ENCODE measurements around the gene THRAP3.

THRAP3 gene

DNA sequence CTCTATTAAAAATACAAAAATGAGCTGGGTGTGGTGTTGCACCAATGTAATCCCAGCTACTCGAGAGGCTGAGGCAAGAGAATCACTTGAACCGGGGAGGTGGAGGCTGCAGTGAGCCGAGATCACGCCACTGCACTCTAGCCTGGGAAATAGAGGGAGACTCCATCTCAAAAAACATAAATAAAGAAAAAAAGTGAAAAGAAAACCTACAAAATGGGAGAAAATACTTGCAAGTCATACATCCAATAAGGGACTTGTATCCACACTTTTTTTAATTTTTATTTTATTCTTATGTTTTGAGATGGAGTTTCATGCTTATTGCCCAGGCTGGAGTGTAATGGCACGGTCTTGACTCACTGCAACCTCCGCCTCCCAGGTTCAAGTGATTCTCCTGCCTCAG, 52.4 kb downstream of the THRAP3 start:
- H3K4me3 ChIP-seq (ENCODE audit: low read depth, low read length) = no peak overlapping the region
- no peak for DNase-seq (ENCODE audit: low read depth)
- TF ChIP-seq, protein P1, sequence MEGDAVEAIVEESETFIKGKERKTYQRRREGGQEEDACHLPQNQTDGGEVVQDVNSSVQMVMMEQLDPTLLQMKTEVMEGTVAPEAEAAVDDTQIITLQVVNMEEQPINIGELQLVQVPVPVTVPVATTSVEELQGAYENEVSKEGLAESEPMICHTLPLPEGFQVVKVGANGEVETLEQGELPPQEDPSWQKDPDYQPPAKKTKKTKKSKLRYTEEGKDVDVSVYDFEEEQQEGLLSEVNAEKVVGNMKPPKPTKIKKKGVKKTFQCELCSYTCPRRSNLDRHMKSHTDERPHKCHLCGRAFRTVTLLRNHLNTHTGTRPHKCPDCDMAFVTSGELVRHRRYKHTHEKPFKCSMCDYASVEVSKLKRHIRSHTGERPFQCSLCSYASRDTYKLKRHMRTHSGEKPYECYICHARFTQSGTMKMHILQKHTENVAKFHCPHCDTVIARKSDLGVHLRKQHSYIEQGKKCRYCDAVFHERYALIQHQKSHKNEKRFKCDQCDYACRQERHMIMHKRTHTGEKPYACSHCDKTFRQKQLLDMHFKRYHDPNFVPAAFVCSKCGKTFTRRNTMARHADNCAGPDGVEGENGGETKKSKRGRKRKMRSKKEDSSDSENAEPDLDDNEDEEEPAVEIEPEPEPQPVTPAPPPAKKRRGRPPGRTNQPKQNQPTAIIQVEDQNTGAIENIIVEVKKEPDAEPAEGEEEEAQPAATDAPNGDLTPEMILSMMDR (IDR thresholded peaks at IDR 0.05; ENCODE audit: control insufficient read depth, extremely low read depth, insufficient read depth) = no peak

DNA sequence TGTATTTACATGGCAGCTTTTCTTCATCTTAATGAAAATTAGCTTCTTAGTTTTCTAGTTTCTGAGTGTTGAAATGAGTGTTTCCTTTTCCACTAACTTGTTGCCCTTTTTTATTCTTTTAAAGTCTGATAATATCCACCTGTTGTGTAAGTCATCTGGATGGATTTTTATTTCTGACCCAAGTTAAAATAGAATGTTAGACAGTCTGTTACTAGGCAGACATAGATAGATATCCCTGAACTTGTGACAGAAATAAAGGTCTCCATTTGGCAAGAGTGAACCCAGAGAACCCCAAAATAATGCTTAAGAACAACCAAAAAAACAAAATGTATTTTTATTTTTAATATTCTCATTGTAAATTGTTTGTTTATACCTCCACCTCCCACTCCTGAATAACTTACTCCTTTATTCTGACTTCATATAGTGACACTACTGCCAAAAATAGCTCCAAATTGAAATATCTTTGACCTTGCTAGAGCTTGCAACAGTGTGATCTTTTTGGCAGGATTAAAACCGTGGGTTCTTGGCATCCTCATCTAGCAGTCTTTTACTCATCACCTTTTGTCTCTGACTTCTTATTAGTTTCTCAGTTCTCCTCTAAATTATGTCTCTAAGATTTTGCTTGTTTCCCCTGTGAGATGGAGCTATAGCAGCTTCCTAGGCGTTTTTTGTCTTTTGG, 55.0 kb downstream of the THRAP3 start:
- TF ChIP-seq, protein P1 (IDR thresholded peaks at IDR 0.05; ENCODE audit: control insufficient read depth, extremely low read depth, insufficient read depth) = no peak
- H3K4me3 ChIP-seq (ENCODE audit: low read depth, low read length) = no peak overlapping the region
- no peak for DNase-seq (ENCODE audit: low read depth)

DNA sequence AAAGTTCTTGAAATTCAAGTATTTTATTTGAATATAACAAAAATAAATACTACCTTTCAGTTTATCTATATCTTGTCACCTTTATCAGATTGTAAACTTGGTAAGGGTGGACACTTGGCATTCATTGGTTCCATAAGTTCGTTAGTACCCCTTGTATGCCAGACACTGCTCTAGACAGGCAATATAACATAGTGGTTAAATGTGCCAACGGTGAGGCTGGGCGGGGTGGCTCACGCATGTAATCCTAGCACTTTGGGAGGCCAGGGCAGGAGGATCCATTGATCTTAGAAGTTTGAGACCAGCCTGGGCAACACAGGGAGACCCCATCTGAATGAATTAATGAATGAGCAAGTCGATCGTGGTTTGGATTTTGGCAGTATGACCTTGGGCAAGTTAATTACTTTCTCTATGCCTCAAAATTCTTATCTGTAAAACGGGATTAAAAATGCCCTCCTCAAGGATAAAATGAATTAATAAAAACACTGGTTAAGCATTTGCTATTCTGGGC, 55.6 kb downstream of the THRAP3 start:
- TF ChIP-seq, protein P1 (IDR thresholded peaks at IDR 0.05; ENCODE audit: control insufficient read depth, extremely low read depth, insufficient read depth) = no peak
- no peak for DNase-seq (ENCODE audit: low read depth)
- no peak overlapping the region for H3K4me3 ChIP-seq (ENCODE audit: low read depth, low read length)

DNA sequence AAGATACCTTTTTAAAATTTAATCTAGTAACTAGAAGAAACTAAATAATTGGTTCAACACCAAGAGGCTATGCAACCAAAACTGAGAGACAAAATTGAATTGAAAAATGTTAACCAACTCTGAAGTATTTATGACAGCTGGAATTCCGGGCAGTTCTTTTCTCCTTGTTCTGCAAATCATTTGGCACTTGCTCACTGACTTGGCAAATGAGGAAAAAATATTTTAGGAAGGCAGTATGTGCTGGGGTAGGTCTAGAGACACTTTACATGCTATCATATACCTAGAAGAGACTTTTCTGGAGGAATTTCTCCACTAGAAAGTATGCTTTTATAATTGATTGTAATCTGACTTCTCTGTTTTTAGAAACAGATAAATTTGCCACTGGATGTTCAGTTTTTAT, 59.8 kb downstream of the THRAP3 start:
- no peak for DNase-seq (ENCODE audit: low read depth)
- H3K4me3 ChIP-seq (ENCODE audit: low read depth, low read length) = no peak overlapping the region
- TF ChIP-seq, protein P1 (IDR thresholded peaks at IDR 0.05; ENCODE audit: control insufficient read depth, extremely low read depth, insufficient read depth) = no peak

DNA sequence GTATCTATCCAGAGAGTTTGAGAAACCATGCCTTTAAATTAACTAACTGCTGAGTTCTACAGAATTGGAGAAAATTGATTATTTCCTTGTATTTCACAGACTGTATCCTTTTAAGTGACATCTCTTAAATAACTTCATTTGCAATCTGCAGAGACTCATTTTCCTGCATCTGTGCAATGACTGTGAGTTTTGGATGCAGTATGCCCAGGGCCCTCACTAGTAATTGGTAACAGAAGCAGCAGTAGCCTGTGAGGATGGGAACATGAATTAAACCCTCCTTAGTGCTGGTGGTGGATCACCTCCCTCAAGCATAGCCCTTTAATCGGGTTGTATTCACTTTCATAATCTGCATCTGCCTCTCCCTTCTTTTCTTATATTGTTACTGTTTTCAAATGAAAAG, 60.3 kb downstream of the THRAP3 start:
- TF ChIP-seq, protein P1 (IDR thresholded peaks at IDR 0.05; ENCODE audit: control insufficient read depth, extremely low read depth, insufficient read depth) = no peak
- no peak for DNase-seq (ENCODE audit: low read depth)
- no peak overlapping the region for H3K4me3 ChIP-seq (ENCODE audit: low read depth, low read length)

DNA sequence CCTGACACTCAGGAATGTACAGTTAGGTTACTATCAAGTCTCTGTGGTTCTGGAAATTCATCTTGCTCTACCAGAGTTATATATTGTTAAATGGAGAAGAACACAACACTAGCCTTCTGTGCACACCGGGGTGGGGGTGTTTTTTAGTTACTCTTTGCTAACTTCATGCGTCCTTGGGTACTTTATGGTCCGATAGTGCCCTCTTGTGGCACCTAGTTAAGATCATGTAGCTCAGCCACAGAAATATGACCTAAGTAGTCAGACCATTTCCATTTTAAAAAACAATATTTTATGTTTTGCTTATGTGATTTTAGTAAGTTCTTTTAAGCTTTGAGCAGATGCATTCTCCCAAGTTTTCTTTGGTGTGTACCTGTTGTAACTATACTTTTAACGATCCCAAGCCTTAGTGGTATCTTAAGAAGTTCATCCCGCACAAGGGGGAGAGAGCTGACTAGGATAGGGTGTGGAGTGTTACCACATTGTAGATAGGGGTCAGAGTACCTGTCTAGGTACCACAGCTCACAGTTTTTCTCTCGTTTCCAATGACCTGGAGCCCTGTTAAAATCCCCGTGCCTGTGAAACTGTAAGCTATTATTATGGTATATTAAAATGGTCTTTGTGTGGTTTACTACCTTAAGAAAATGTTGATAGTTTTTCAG, 61.3 kb downstream of the THRAP3 start:
- TF ChIP-seq, protein P1 (IDR thresholded peaks at IDR 0.05; ENCODE audit: control insufficient read depth, extremely low read depth, insufficient read depth) = peak; percentile 74
- peak; percentile 77 for DNase-seq (ENCODE audit: low read depth)
- no peak overlapping the region for H3K4me3 ChIP-seq (ENCODE audit: low read depth, low read length)

Data from LNCaP clone FGC (cell line).